Right cardiac atrium (tissue), 5 donors: ENCODE results near the gene FAM163A. TPM values are rescaled to one million over a fixed set of nuclear protein-coding genes. Genes with fewer than 3 reads are reported as not detected.
"Not testable (repeated sequence)": the region's sequence is repeated elsewhere in the genome, so short reads cannot be mapped to it uniquely, and the experiment has no call there.

Experiments
- ATAC-seq, 2 donors: fragments of 200-7000 bp; cut with Tn5 transposase; one replicate each; pipeline versions ENCODE4 v1.8.0 to v1.9.1; 2020; ENCODE audit warnings: moderate library complexity in 2 of 2, mild to moderate bottlenecking in 1 of 2
- DNase-seq, 3 donors: peaks; one replicate each; pipeline ENCODE4 v3.0.0-alpha.2; 2020
- H3K27ac ChIP-seq: one replicate; pipeline ENCODE4 v1.5.1; 2013; ENCODE audit warnings: mild to moderate bottlenecking, low read length, control low read depth, moderate library complexity
- H3K27me3 ChIP-seq: one replicate; pipeline ENCODE4 v1.6.1; 2013; ENCODE audit not compliant: control insufficient read depth, insufficient read depth
- H3K4me1 ChIP-seq: one replicate; pipeline ENCODE4 v1.6.1; 2013; ENCODE audit warnings: low read length; ENCODE audit not compliant: control insufficient read depth, insufficient read depth
- H3K4me3 ChIP-seq: one replicate; pipeline ENCODE4 v1.5.1; 2013; ENCODE audit warnings: low read length, control low read depth
- H3K9me3 ChIP-seq: one replicate; pipeline ENCODE4 v1.6.1; 2013; ENCODE audit warnings: low read length; ENCODE audit not compliant: control insufficient read depth
- WGBS: extraction: QIAGEN DNeasy Blood & Tissue Kit; methylation state at CpG from one replicate; pipeline ENCODE4 v1.1.7; 2013; 5-methylcytosine and 5-hydroxymethylcytosine counted together
- intact Hi-C, 4 donors: fragments of 100-400 bp; cut with DNase I; formaldehyde crosslinking; loops; one replicate each; pipeline versions ENCODE4 v1.11.0 to v1.14.0; 2022 to 2023
- long read RNA-seq, 4 donors: library from polyadenylated mRNA; unstranded; transcript quantifications; one replicate each; pipeline ENCODE4 v2.0.0, GENCODE V29; 2020 to 2021
- polyA plus RNA-seq: library from polyadenylated mRNA; stranded (reverse); fragments of 200-250 nt; gene quantifications from one replicate; pipeline ENCODE4 v1.2.3, GENCODE V29; 2013
- total RNA-seq, 4 donors: library from RNA; stranded (reverse); fragmentation: NEBNext Ultra II Directional; extraction: Animal tissue kit (Norgen Biotek cat#: 25700); gene quantifications; one replicate each; pipeline ENCODE4 v1.2.1, GENCODE V29; 2021
- donor health status: healthy with polysubstance abuse.
- donor health status: DM: no; HTN: yes; CAD: no.
- donor health status: DM: no; HTN: no; CAD: no.
- donor health status: DM: no; HTN: yes; CAD: no; lungs with severe emphysema.
- donor health status: DM: yes; HTN: yes; CAD: no.

FAM163A gene
- under 1 TPM in 2 of 4 donors, not detected in 2; 0.09 to 0.19 TPM for total RNA-seq
- 0.16 TPM for polyA plus RNA-seq
- long read RNA-seq, donor 1, result 0 reads
- long read RNA-seq, donor 2, result 0 reads
- long read RNA-seq, donor 3, partial matches to known transcripts, result 0 of 2 reads
- long read RNA-seq, donor 3, other reads (novel, unspliced or antisense), result 2 of 2 reads
- long read RNA-seq, donor 4, result 0 reads

GRCh38 chr1:179742717-179743678 lies at the start of gene FAM163A:
Gene FAM163A, plus strand, starts transcription at chr1:179743291. Its CDS starts 69,807 bp downstream, at chr1:179813098.
- Histone ChIP-seq H3K27ac (no peak within 1 kb of the TSS), H3K9me3 (no peaks in the 10 kb centered on the region), H3K4me3 (peak within 1 kb of the TSS; percentile 2), H3K4me1 (peaks cover 2% of the 10 kb centered on the region), H3K27me3 (no peaks in the 10 kb centered on the region)
- intact Hi-C loops, result no loop called here
- peak; percentile 54 to 60 for ATAC-seq
- WGBS, result under 1% methylated on average over 91 of the region's 92 CpGs
- DNase-seq, result peak; percentile 12 to 58 (median 39)

DNA sequence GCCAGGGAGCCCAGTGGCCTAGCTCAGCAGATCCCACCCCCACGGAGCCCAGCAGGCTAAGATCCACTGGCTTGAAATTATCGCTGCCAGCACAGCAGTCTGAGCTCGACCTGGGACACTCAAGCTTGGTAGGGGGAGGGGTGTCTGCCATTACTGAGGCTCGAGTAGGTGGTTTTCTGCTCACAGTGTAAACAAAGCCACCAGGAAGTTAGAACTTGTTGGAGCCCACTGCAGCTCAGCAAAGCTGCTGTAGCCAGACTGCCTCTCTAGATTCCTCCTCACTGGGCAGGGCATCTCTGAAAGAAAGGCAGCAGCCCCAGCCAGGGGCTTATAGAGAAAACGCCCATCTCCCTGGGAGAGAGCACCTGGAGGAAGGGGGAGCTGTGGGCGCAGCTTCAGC lies 48.6 kb upstream of the FAM163A start:
- H3K27ac ChIP-seq, H3K9me3 ChIP-seq, H3K27me3 ChIP-seq, H3K4me1 ChIP-seq, H3K4me3 ChIP-seq, intact Hi-C loops, ATAC-seq: not testable (repeated sequence)
- peak in 1 of 3 donors; percentile 28 for DNase-seq
- 47% methylated on average over 6 of the region's 6 CpGs for WGBS

- no peak overlapping the region for H3K4me3 ChIP-seq
- no peak overlapping the region for H3K27ac ChIP-seq
- H3K27me3 ChIP-seq, result no peaks in the 10 kb centered on the region
- no peaks in the 10 kb centered on the region for H3K9me3 ChIP-seq
- 77% methylated on average over 5 of the region's 5 CpGs for WGBS
- ATAC-seq, result no peak
- H3K4me1 ChIP-seq, result no peaks in the 10 kb centered on the region
- intact Hi-C loops, result no loop called here
- no peak for DNase-seq
Observed at GRCh38 chr1:179702946-179703539, 40.0 kb upstream of the FAM163A start.

GRCh38 chr1:179706339-179706941 lies 36.7 kb upstream of the FAM163A start:
- intact Hi-C loops, result loop anchor here in 3 of 4 donors (1.0 to 5.0 kb wide), 3 partner anchors 104 to 106 kb away; no protein-coding TSS in a partner anchor
- 0% methylated on average over 3 of the region's 3 CpGs for WGBS
- no peaks in the 10 kb centered on the region for H3K27me3 ChIP-seq
- H3K9me3 ChIP-seq, result no peaks in the 10 kb centered on the region
- no peak overlapping the region for H3K27ac ChIP-seq
- H3K4me1 ChIP-seq, result peaks cover 2% of the 10 kb centered on the region
- no peak overlapping the region for H3K4me3 ChIP-seq
- DNase-seq (peak in 2 of 3 donors; percentile 37 to 46), ATAC-seq (no peak)

DNA sequence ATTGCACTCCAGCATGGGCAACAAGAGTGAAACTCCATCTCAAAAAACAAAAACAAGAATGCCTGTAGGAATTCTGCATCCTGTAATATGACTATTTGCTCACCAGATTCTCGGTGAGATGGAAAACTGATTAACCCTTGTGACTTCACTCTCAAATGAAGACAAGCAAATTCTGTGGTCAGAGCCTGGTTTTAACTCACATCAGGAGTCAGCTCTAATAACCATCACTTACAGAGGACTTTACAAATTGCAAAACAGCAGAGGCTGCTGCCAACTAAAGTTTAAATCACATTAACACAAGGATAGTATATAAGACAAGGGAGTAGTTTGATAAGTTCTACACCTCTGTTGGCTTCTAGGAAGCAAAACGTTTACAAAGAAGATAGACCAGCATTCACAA lies 35.7 kb upstream of the FAM163A start:
- Histone ChIP-seq H3K27me3 (no peaks in the 10 kb centered on the region), H3K4me1 (peaks cover 2% of the 10 kb centered on the region), H3K9me3 (no peaks in the 10 kb centered on the region), H3K4me3 (no peak overlapping the region), H3K27ac (no peak overlapping the region)
- intact Hi-C loops, result loop anchor here in 2 of 4 donors (2.0 to 5.0 kb wide), 2 partner anchors 103 to 105 kb away; no protein-coding TSS in a partner anchor
- DNase-seq (no peak), ATAC-seq (no peak)
- 61% methylated on average over 2 of the region's 2 CpGs for WGBS

GRCh38 chr1:179708434-179709195 lies 34.5 kb upstream of the FAM163A start:
- Histone ChIP-seq H3K27ac (no peak overlapping the region), H3K4me3 (no peak overlapping the region), H3K4me1 (peaks cover 2% of the 10 kb centered on the region), H3K9me3 (no peaks in the 10 kb centered on the region), H3K27me3 (no peaks in the 10 kb centered on the region)
- no peak for DNase-seq
- WGBS, result 78% methylated on average over 6 of the region's 6 CpGs
- no peak for ATAC-seq
- intact Hi-C loops, result loop anchor here in 2 of 4 donors (2.0 to 5.0 kb wide), 2 partner anchors 100 to 104 kb away; no protein-coding TSS in a partner anchor

- peak; percentile 86 to 98 for ATAC-seq
- 39% methylated on average over 5 of the region's 5 CpGs for WGBS
- intact Hi-C loops, result loop anchor here in 2 of 4 donors (2.0 to 5.0 kb wide), 2 partner anchors 99 to 102 kb away; no protein-coding TSS in a partner anchor
- Histone ChIP-seq H3K27ac (no peak overlapping the region), H3K4me1 (peaks cover 2% of the 10 kb centered on the region), H3K4me3 (no peak overlapping the region), H3K27me3 (no peaks in the 10 kb centered on the region), H3K9me3 (no peaks in the 10 kb centered on the region)
- DNase-seq, result peak in 2 of 3 donors; percentile 33 to 61
Observed at GRCh38 chr1:179709841-179710329, 33.2 kb upstream of the FAM163A start.

- no peak overlapping the region for H3K27ac ChIP-seq
- WGBS, result 85% methylated on average over 1 of the region's 1 CpG
- intact Hi-C loops, result no loop called here
- no peak for DNase-seq
- H3K27me3 ChIP-seq, result no peaks in the 10 kb centered on the region
- peaks cover 2% of the 10 kb centered on the region for H3K4me1 ChIP-seq
- H3K9me3 ChIP-seq, result no peaks in the 10 kb centered on the region
- no peak for ATAC-seq
- H3K4me3 ChIP-seq, result no peak overlapping the region
Observed at GRCh38 chr1:179714159-179714558, 28.9 kb upstream of the FAM163A start.

- H3K27me3 ChIP-seq, result no peaks in the 10 kb centered on the region
- H3K4me1 ChIP-seq, result no peaks in the 10 kb centered on the region
- ATAC-seq (no peak), DNase-seq (no peak)
- H3K4me3 ChIP-seq, result no peak overlapping the region
- intact Hi-C loops, result no loop called here
- H3K27ac ChIP-seq, result no peak overlapping the region
- no peaks in the 10 kb centered on the region for H3K9me3 ChIP-seq
Observed at GRCh38 chr1:179714623-179715022, 28.5 kb upstream of the FAM163A start.

GRCh38 chr1:179719272-179719671 lies 23.8 kb upstream of the FAM163A start:
- H3K27me3 ChIP-seq, result no peaks in the 10 kb centered on the region
- intact Hi-C loops, result no loop called here
- ATAC-seq, result no peak
- H3K4me1 ChIP-seq, result no peaks in the 10 kb centered on the region
- H3K4me3 ChIP-seq, result no peak overlapping the region
- H3K9me3 ChIP-seq, result no peaks in the 10 kb centered on the region
- H3K27ac ChIP-seq, result no peak overlapping the region
- DNase-seq, result no peak
